Measurements from ENCODE around the gene OR52I1. TPM values are rescaled to one million over a fixed set of nuclear protein-coding genes. Genes with fewer than 3 reads are reported as not detected.

The OR52I1 gene
- polyA plus RNA-seq, 12 donors, result 0.05 to 0.07 (median 0.07) TPM; not detected in 9

- no peak for DNase-seq
Observed at GRCh38 chr11:4611986-4612385, 18.1 kb downstream of the OR52I1 start.

DNA sequence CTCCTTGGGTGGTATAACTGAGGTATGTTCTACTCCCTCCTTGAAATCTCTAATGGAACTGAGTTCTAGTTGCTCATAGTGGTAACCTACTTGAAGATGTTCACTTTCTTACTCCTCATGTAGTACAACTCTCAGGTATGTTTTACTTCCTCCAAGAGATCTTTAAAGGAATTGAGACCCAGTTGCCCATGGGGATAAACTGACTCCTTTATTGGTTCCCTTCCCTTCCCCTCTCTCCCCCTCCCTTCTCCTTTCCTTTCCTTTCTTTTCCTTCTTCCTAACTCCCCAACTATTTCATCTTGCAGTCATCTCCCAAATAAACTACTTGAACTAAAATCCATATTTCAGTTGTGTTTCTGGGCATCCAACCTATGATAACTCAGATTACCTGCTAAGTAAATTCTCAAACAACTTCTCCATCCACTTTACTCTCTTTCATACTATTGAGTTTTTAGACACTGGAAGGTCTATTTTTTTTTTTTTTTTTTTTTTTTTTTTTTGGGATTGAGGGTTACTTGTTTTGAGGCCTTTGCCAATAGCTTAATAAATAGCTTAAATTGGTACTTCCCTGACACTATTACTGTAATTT lies 22.1 kb downstream of the OR52I1 start:
- no peak for DNase-seq

DNA sequence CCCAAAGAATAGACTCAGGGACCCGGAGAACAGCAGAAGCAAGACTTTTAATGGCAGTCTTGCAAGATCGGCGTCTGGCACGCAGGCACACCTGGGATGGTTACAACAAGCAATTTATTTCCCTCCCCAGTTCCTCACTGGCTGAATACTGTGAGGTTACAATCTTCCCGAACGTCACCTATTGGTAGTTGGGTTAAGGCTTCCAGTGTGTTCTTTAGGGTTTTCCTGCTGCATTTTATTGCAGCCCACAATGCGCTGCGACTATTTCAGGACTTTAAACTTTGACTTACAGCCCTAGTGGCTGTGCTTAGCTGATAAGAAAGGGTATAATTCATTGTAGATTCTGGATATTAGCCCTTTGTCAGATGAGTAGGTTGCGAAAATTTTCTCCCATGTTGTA lies 25.7 kb downstream of the OR52I1 start:
- DNase-seq, result no peak

GRCh38 chr11:4626207-4627099 lies 32.6 kb downstream of the OR52I1 start:
- no peak for DNase-seq

DNA sequence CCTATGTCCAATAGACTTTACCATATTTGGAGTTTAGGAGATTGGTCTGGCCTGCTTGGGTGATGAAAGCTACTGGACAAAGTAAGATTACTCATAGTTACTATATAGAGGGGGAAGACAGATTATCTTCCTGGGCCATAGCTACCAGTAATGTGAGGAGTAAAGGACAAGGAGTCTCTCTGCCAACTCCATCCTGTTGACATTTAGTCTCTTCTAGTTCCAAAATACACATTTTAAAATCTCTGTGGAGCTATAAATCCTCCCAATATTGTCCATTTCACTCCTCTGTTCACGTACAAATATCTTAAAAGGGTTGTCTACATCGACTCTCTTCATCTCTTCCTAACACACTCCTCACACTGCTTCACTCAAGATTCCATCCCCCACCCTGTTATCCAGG lies 42.3 kb downstream of the OR52I1 start:
- no peak for DNase-seq

DNA sequence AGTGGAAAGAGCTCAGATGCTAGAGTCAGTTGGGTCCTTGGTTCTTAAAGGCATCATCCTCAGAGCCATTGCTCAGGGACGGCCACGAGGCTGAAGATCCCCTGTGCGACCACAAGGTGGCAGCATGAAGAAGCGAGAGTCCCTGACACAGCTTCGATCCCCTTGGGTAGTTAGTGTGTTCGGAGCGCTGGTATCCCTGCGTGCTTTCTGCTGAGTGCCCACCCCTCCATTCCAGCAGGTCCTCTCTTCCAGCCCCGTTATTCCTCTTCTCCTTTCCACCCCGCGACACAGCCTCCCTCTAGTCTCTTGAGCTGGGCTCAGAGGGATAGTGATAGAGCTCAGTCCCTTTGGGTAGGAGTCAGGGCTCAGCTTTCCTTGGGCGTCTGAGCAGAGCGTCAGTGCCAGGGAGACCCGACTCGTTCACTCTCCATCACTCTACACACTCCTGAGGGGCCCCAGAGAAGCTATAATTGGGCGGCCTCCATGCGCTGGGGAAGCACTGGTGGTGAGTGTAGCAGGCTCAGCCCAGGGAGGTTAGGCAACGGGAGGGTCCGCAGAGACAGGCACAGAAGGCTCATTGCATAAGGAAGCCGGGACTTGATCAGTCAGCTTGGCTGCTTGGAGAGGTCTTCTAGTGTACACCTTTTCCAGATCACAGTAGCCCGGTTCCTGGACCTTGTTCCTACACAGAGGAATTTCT lies 43.3 kb downstream of the OR52I1 start, which contains the start of gene OR51D1:
Gene OR51D1 (plus strand): TSS at position 516 of the 700 bp plus-strand sequence. CDS start 2,314 bp downstream, outside the sequence.
- DNase-seq, result peak; percentile 60

- no peak for DNase-seq
Observed at GRCh38 chr11:4637662-4638047, 43.8 kb downstream of the OR52I1 start.

DNA sequence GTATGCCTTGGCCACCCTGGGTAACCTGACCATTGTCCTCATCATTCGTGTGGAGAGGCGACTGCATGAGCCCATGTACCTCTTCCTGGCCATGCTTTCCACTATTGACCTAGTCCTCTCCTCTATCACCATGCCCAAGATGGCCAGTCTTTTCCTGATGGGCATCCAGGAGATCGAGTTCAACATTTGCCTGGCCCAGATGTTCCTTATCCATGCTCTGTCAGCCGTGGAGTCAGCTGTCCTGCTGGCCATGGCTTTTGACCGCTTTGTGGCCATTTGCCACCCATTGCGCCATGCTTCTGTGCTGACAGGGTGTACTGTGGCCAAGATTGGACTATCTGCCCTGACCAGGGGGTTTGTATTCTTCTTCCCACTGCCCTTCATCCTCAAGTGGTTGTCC lies 46.1 kb downstream of the OR52I1 start:
- no peak for DNase-seq

DNA sequence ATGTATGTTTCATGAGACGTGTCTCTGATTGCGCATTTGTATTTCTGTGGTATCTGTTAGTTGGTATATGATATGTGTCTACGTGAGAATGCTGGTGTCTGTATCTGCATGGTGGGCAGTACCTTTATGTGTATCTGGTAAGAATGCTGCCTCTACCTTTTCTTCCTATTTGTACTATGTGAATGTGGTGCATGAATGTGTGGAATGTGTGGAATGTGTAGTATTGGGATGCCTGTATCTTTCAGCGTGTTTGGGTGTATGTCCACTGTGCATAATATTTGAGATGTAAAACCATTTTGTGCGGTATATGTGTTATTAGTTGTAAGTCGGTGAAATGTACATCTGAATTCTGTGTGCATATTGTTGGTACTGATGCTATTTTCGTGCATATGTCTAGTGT lies 47.7 kb downstream of the OR52I1 start:
- no peak for DNase-seq

DNA sequence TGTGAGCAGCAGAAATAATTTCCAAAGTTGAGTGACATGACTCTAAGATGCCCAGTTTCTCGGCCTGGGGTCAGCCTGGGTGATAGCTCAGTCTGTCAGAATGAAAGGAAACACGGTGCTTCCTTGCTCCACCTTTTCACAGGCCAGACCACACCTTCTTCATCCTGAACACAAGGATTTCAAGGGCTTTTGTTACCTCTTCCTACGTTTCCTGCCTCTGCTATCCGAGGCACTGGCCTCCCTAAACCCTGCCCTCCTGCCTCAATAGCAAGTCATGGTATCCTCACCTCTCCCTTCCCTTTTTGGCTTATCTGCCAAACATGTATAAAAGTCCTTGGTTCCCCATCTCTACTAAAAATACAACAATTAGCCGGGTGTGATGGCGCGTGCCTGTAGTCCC lies 48.2 kb downstream of the OR52I1 start:
- no peak for DNase-seq

GRCh38 chr11:4643076-4643475 lies 49.2 kb downstream of the OR52I1 start:
- DNase-seq, result no peak

DNA sequence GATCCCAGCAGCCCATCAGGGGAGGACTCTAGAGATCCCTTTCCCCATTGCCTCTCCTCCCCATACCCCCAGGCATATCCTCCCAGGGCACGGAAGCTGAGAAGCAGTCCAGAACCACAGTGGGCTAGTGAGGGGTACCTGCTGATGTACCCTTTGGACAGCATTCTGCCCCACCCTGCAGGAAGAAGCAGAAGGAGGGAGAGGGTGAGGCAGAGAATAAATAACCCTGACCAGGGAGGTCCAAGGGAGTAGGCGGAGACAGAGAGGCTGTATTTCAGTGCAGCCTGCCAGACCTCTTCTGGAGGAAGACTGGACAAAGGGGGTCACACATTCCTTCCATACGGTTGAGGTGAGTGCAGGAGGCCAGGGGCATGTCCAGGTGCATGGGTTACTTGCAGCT lies 49.8 kb downstream of the OR52I1 start, which contains the start of gene OR51E1:
Gene OR51E1 (plus strand): TSS at position 301 of the 400 bp plus-strand sequence. CDS start 8,545 bp downstream, outside the sequence.
- no peak for DNase-seq

DNA sequence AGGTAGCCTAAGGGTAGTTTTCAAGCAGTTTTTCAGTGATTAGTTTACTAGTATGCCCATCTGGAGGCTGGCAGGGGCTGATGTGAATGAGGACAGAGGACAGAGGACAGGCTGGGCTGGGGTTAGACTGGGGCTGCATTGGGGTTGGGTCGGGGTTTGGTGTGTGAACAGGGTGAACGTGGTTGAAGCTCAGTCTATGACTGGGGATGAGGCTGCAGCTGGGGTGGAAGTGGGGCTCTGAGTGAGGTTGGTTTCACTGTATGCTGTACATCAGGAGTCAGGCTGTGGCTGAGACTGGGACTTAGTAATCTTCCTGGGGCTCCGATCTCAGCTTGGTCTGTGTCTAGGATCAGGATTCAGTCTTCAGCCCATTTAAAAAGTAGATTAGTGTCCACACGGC lies 50.4 kb downstream of the OR52I1 start:
- no peak for DNase-seq

Other genes with a start within 250 kb of the OR52I1 start
- gene OR52B4, start 225.7 kb upstream of the OR52I1 start, polyA plus RNA-seq (ENCODE audit: insufficient read length in 12 of 12), result not detected
- gene TRIM21, start 200.3 kb upstream of the OR52I1 start, polyA plus RNA-seq (ENCODE audit: insufficient read length in 12 of 12), result 10 to 100 TPM in 4 of 12 donors, 1 to 10 TPM in 6, not detected in 2; 6.2 to 18.3 (median 8.7) TPM
- gene OR52K2, start 144.7 kb upstream of the OR52I1 start, polyA plus RNA-seq (ENCODE audit: insufficient read length in 12 of 12), result not detected
- under 1 TPM in 9 of 12 donors, not detected in 3; 0.08 to 0.73 (median 0.32) TPM for gene OR52K1, start 111.4 kb upstream of the OR52I1 start, polyA plus RNA-seq (ENCODE audit: insufficient read length in 12 of 12)
- gene OR52M1, start 48.8 kb upstream of the OR52I1 start, polyA plus RNA-seq (ENCODE audit: insufficient read length in 12 of 12), result not detected
- gene OR52I2, start 12.3 kb upstream of the OR52I1 start, polyA plus RNA-seq (ENCODE audit: insufficient read length in 12 of 12), result not detected
- gene TRIM68, start 14.2 kb downstream of the OR52I1 start, polyA plus RNA-seq (ENCODE audit: insufficient read length in 12 of 12), result 10 to 100 TPM in 3 of 12 donors, 1 to 10 TPM in 8, not detected in 1; 6.5 to 13.8 (median 8.6) TPM
- not detected for gene OR51D1, start 43.4 kb downstream of the OR52I1 start, polyA plus RNA-seq (ENCODE audit: insufficient read length in 12 of 12)
- gene OR51E1, start 49.9 kb downstream of the OR52I1 start, polyA plus RNA-seq (ENCODE audit: insufficient read length in 12 of 12), result 1 to 10 TPM in 10 of 12 donors, not detected in 2; 1.5 to 3.3 (median 2.3) TPM
- 1 to 10 TPM in 6 of 12 donors, under 1 TPM in 4, not detected in 2; 0.90 to 1.7 (median 1.1) TPM for gene OR51E2, start 103.8 kb downstream of the OR52I1 start, polyA plus RNA-seq (ENCODE audit: insufficient read length in 12 of 12)
- gene MMP26, start 110.7 kb downstream of the OR52I1 start, polyA plus RNA-seq (ENCODE audit: insufficient read length in 12 of 12), result under 1 TPM in 1 of 12 donors, not detected in 11; 0.32 TPM
- gene OR51F1, start 175.9 kb downstream of the OR52I1 start, polyA plus RNA-seq (ENCODE audit: insufficient read length in 12 of 12), result not detected
- not detected for gene OR52R1, start 210.3 kb downstream of the OR52I1 start, polyA plus RNA-seq (ENCODE audit: insufficient read length in 12 of 12)
- not detected for gene OR51F2, start 227.3 kb downstream of the OR52I1 start, polyA plus RNA-seq (ENCODE audit: insufficient read length in 12 of 12)

Data from muscle of arm (tissue), 12 donors.